T1000 (cell line): Measurements from ENCODE around the gene KRTAP29-1.

Source experiments
- DNase-seq: peaks from one replicate; lab custom pipeline; 2025; ENCODE audit warnings: mixed read lengths; lab: John Stamatoyannopoulos, UW

KRTAP29-1 gene

DNA sequence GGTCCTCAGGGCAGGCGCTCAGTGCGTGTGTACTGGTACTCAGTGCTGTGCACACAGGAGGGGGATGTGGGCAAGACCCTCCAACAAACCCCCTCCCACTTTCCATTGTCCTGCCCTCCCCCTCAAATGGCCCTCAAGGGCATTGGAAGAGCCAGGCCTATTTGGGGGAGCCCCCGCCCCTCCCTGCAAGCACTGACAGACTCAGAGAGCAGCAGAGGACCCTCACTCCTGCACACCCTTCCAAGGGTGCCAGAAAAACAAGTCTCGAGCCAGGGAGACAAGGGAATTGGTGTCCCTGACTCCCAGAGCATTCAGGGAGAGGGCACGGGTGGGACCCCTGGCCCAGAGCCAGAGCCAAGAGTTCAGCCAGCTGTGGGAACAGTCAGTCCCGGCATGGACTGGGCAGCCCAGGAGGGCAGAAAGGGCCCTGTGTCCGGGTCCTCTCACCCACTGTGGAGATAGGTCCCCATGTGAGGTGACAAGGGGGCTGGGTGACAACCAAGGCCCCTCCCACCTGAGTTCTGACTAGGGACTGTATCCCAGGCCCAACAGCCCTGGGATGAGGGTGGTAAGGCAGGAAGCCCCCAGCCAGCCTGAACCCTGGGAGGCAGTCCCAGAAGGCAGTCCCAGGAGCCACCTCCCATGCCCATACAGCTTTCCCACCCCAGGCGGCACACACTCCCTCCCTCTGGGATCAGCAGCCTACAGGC is 24.9 kb upstream of the KRTAP29-1 start:
- no peak for DNase-seq

DNA sequence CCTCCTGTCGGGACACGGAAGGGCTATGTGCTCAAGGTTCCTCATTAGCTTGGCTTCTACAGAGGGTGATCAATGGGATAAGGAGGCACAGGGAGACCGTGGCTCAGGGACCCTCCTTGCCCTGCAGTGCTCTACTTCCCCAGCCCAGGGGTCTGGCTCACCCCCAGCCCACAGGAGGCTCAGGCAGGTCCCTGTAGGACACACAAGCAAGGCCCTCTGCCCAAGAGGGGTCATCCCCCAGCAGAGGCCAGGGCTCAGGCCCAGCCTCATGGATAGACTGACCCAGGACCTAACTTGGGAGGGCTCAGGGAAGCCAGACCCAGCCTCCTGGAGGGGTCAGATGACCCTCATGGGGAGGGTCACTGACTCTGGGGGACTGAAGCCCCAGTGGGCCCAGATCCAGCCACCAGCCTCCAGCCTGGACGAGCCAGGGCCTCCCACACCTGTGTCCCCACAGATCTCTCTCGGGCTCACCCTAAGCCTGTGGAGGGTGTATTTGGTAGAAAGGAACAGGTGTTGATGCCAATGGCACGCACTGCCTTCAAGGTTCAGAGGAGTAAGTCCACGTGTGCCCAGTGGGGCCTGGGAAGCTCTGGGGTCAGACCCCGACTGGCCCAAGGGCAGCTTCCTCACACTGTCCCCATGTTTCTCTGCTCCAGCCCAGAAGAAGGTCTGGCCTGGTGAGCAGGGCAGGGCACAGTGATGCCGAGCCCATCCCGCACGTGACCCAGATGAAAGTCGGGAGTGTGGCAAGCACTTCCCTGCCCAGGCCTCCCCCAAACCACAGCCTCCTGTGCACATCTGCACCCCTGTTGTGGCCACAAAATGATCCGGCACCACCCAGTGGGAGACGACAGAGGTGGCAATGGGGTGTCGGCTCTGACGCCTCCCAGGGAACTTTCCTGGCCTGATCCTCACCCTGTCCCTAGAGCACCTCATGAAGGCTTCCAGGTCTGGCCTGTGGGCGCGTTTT is 23.8 kb upstream of the KRTAP29-1 start:
- DNase-seq = no peak

DNA sequence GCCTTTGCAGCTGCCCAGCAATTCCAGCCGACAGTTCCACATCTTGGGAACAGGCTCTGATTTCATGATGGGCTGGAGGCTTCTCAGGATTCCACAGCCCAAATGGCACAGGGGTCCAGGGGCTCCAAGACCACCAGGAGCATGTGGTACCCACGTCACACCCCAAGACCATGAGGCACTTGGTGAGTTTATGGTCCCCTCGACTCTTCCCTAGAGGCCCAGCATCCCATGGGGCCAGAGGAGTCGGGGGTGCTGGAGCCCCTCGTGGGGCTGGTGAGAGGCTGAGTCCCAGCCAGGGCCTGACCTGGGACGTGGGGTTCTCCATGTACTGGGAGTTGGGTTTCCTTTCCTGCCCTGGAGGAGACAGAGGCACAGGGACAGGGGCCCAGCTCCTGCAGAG is 23.0 kb upstream of the KRTAP29-1 start:
- DNase-seq = no peak

DNA sequence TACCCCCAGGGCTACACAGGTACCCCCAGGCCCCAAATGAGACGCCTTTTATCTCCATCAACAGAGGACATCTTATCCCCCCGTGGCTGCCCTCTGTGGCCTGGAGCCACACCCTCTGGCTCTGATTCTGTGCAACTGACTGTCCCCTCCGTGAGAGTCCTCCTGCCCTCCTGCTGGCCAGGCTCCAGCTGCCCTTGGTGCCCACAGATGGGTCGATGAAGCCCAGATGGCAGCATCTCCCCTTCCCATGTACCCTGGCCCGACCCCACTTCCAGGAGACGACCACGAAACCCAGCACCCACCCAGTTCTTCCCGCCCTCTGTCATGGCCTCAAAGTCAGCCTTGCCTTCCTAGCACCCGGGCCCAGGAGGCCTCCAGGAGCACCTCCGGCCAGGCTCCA is 22.5 kb upstream of the KRTAP29-1 start:
- no peak for DNase-seq

DNA sequence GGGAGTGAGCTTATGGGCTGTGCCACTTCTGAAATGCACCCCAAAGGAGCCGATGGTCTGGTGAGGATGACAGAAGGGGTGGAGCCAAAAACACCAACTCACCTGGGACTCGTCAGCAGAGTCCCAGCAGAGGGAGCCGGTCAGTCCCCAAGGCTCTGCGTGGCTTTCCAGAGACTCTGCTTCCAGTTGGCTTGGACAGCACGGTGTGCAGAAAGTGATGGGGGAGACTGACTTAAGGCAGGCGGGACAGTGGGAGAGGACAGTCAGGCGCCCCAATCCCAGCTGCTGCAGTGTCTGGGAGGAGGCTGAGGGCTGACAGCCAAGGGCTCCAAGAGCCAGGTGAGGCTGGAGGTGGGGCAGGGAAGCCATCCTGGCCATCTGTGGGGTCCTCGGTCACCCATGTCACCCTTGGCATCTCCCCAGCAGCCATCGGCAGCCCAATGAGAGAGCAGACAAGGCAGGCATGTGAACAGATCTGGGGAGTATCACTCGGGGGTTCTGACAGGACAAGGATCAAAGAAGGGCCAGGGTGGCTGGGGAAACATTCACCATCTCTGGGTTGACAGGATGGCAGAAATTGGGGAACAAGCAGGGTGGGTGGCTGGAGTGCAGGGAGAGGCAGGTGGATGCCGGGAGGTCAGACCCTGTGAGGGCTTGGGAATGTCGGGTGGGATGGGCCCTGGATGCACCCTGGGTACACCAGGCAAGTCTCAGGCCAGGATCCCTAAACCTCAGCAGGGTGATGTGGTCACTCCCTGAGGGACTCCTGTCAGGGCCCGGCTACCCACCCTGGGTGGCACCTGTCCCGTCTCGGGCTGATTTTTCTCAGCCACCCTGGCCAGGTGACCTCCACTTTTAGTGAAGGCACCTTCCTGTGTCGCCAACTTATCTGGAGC is 21.8 kb upstream of the KRTAP29-1 start:
- DNase-seq = no peak

DNA sequence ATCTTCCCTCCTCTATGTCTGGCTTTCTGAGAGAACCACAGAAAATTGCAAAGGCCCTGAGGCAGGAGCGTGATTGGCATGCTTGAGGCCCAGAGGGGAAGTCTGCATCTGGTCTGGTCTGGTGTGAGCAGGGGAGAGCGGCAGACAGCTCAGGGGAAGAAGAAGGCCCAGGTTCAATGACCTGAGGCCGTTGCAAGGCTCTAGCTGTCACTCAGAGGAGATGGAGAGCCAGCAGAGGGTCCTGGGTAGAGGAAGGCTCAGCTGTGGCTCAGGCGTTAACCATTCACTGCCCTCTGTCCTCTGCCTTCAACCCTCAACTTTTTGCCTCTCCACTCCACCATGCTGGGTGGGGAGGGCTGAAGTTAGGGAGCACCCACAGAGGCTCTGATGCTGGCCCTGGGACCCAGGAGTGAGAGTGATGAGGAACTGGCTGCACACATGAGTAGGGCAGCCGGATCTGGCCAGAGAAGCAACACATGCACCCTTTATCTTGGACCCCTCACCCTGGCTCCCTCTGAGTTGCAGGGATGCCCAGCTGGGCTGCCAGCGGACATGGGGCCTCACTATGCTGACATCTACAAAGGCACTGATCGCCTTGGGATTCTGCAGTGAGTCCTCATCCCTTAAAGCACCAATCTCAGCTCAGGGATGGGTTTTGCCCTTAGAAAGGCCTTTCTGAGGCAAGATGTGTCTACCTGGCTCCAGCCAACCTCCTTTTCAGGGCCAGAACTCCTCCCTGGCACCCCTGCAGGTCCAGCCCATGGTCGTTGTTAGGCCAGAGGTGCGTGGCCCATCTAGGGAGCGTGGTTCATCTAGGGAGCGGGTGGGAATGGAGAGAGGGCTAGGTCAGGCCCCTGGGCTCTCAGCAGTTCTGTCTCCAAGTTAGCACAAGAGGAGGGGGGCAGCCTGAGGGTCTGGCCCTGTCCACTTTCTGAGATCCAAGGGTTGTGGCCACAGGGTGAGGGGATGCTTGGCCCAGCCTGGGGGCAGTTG is 20.5 kb upstream of the KRTAP29-1 start:
- DNase-seq = no peak

DNA sequence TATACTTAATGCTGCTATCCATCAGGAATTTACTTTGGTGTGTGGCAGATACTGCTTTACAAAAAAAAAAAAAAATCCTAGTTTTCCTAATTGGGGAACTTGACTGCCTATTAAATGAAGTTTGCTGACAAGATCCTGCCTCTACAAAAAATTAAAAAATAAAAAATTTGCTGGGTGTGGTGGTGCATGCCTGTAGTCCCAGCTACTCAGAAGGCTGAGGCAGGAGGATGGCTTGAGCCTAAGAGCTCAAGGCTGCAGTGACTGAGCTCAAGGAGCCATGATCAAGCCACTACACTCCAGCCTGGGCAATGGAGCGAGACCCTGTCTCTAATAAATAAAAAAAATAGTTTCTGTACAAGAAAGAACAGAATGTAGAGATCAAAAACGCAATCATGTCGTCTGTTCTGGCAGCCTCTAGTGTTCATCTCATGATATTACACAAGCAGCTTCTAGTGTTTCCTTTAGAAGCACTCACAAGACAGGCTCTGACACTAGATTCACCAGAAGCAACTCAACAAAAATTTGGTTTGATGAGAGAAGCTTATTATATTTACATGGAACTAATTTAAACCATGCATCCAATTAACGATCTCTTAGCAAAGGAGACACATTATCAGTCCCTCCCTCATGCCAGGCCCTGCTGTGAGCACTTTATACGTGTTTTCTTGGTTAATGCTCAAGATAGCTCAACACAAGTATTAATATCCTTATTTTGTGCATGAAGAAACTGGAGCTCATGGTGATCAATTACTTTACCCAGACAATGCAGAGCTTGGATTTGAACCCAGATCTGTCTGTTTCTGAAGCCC is 19.6 kb upstream of the KRTAP29-1 start:
- no peak for DNase-seq

DNA sequence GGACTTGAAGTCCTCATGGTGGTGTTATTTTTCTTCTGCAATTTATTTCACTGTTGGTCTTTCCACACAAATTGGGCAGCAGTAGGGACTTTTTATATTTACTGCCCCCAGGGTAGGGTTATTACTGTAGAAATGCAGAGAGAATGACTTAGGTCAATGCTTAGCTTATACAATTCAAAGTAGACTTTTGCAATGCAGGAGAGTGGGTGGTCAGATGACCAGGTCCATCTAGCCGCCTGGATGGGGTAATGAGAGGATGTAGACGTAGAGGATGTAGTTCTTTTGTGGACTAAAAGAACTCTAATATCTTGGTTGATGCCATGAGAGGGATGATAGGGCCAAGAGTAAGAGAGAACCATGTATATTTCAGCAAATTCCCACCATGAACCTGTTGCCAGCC is 15.6 kb upstream of the KRTAP29-1 start:
- no peak for DNase-seq

DNA sequence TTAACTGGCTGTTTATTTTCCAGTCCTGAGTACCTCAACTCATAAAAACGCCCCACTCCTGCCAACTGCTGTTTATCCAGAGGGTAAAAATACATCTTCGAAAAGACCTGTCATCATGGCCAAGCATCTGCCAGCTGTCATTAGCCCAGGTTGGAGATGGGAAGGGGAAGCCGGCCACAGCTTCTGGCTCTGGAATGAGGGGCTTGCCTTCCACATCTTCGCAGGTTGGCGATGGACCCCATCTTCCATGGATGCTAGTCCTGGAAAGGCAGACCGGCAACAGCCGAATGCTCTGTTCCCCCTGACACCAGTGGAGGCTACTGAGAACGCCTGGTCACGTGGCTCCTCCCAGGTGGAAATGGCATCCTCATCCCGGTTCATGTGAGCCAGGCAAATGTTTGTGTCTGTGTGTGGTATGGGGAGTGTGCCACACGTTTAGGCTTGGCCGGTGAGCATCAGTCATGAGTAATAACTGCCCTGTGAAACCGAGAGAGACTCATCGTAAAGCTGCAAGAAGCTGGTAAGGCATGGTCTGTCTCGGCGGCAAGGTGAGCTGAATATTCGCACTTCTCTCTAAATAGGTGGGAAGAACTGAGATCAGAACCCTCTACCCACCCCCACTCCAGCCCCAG is 13.3 kb upstream of the KRTAP29-1 start:
- no peak for DNase-seq

DNA sequence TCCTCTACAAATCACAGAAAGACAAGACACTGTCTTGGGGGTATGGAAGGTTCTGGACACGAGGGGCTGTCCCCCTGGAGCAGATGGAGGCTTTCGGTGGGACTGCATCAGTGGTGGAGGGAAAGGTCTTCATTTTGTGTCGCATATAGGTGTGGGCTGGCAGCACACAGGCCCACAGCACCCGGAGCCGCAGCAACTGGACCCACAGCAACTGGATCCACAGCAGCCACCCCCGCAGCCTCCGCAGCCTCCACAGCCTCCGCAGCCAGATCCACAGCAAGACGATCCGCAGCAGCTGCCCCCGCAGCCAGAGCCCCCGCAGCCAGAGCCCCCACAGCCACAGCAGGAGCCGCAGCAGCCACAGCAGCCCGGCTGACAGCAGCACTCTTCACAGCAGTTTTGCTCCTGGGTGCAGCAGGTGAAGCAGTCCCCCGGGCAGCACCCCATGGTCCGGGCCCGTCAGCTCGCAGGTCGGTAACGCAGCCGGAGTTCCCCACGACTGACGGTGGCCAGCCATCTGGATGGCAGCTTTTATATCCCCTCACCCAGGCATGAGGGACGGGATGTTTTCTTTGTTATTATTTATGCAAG is 12.6 kb upstream of the KRTAP29-1 start, which contains the start of gene KRTAP17-1:
Gene KRTAP17-1, minus strand, starts transcription at position 507 of the 591 bp plus-strand sequence. Its CDS starts 60 bp downstream, at position 447.
- no peak for DNase-seq

DNA sequence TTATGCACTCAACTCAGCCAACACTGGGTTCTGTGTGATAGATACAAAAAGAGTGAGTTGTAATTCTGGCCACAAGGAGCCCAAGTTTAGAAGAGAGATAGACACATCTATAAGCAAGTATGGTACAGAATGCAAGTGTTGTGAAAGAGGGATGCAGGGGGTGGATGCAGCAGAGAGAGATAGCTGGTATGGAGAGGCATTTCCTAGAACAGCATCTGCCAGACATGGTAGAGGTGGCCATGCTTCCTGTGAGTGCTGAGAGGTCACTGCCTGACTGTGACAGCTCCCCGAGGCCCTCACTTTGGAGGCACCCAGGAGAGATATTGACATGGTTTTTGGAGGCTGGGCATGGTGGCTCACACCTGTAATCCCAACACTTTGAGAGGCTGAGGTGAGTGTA is 8.5 kb upstream of the KRTAP29-1 start:
- no peak for DNase-seq

DNA sequence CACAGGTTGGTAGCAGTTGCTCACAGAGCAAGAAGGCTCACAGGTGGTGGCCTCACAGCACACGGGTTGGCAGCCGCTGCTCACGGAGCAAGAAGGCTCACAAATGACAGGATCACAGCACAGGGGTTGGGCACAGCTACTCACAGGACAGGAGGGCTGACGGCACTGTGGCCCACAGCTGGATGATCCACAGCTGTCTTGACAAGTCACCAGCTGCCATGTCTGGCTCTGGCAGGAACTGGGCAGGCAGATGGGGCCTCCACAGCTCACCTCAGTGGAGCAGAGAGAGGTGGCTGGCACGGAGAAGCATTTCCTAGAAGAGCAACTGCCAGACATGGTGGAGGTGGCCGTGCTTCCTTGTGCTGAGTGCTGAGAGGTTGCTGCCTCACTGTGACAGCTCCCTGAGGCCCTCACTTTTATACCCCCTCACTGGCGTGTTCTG is 6.3 kb upstream of the KRTAP29-1 start, which contains the start of gene KRTAP16-1:
Gene KRTAP16-1, minus strand, starts transcription at position 392 of the 442 bp plus-strand sequence. Its CDS starts 56 bp downstream, at position 336.
- no peak for DNase-seq

DNA sequence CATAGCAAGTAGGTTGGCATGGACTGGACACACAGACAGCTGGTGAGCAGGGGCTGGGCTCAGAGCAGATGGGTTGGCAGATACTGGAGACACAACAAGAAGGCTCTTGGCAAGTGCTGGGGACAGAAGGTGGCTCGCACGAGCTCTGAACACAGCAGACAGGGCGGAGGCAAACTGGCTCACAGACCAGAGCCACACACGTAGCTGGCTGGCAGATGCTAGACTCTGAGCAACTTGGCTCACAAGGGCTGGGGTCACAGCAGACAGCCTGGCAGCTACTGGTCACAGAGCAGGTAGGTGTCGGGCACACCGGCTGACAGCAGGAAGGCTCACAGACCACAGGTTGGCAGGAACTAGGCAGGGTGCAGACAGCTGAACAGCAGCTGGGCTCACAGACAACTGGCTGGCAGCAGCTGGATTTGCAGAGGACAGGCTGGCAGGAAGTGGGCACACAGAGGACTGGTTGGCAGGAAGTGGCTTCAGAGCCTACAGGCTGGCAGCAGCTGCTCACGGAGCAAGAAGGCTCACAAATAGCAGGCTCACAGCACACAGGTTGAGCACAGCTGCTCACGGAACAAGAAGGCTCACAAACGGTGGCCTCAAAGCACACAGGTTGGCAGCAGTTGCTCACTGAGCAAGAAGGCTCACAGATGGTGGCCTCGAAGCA is 5.7 kb upstream of the KRTAP29-1 start:
- DNase-seq = no peak

DNA sequence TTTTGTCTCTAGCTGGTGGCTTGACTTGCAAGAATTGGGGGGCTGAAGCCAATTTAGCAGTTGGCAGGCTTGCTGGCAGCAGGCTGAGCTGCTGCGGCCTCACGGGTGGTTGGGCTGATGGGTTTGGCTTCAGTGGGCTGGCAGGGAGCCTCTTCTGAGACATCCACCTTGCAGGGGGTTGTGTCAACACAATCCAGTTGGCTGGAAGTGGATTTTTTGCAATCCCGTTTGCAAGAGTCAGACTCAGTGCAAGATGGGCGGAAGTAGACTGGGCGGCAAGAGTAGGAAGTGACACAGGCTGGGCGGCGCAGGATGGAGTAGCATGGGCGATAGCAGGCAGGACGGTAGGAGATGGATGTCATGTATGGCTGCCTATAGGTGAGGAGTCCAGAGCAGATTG is 5.0 kb upstream of the KRTAP29-1 start:
- DNase-seq = no peak

DNA sequence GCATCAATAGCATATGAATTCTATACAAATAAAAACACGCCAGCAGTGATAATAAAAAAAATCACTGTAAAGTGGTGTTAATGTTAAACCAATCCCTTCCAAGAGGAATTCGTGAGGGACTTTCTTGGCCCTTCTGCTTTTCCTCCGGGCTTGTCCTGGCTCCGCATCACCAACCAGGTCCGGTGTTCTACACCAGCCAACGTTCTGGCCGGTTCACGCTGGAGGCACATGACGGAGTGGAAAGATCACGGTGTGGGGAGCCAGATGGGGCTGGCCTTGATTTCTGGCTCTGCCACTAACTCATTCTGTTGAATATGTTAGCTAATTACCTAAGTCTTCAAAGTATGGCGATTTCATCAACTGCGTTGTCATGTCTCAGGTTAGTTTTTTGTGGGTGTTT is 1.4 kb upstream of the KRTAP29-1 start:
- DNase-seq = no peak

DNA sequence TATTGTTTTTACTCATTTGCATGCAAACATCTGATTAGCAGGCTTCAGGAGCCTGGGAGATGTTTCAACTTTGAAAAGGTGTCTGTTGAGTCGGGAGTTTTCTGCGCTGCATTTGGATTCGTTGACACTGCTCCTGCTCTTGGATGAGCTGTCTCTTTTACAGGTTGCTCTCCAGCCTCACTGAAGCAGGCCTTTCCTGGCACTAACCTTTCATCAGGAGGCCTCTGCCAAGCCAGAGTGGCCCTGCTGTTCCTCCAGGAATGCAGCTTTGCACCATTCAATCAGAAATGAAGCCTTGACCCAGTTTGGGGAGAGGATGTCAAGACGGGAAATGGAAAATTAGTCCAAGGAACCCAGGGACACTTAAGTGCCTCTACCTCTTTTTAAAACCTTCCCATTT is 330 bp upstream of the KRTAP29-1 start:
- DNase-seq = no peak

DNA sequence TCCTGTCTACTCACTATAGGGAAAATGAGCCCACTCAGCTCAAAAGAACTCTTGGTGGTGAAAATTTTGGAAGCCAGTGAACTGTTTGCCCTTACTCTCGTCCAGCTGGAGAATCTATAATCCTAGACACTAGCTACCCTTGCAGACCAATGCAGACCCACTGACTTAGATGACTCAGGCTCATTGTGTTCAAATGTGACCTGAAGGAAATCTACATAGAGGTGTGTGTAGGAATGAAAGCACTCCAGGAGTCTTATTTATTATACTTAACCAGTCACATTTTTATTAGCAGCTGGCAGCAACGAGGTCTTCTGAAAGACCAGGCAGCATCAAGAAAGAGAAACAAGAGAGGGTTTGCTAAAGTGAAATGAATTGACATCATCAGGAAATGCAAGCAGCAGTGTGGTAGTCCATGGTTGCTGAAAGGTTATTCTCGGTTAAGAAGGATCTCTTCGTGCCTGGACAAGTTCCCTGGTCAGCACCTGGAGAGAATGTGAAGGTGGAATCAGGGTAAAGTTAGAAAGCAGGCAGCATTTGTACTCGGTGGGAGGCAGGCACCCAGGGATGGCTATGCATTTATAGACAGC is 1.4 kb downstream of the KRTAP29-1 start:
- no peak for DNase-seq
